ENCODE data around the gene PXK. TPM values are rescaled to one million over a fixed set of nuclear protein-coding genes. Genes with fewer than 3 reads are reported as not detected.

PXK gene
- total RNA-seq, 4 donors from 2014 or later: 28.2 to 35.3 (median 30.3) TPM

DNA sequence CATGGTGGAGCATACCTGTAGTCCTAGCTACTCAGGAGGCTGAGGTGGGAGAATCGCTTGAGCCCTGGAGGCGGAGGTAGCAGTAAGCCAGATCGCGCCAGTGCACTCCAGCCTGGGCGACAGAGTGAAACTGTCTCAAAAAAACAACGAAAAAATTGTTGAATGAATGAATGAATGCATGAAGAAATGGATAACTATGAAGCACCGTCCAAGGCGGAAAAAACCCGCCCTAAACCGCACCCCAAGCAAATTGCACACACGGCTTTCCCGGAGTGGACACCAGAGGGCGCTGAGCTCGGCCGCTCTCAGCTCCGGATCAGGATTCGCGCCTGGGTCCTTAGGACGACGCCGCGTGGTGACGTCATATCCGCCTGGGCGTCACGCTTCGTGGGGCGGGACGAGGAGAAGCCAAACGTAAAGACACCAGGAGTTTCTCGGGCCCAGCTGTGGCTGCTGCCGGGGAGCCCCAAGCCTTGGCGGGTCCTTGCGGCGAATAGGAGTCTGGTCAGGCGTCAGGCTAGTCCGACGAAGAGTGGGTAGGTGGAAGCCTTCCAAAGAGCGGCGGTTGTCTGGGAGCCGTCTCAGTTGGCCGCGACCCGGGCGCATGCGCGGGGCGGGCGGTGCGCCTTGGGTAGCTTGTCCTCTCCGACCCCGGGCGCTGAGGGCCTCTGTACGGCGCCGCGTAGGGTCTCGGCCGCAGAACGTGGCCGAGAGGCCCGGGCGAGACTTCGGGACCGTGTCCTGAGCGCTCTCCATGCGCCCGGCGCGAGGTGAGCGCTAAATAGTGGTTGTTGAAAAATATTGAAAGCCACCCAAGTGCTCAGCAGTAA, 26.6 kb upstream of the PXK start, which contains the start of the genes HTD2 and RPP14:
Gene HTD2 (plus strand): TSS at position 639 of the 830 bp plus-strand sequence. CDS start 11,094 bp downstream, outside the sequence.
Gene RPP14 (plus strand): TSS at position 364 of the 830 bp plus-strand sequence. CDS start 4,085 bp downstream, outside the sequence.
- Histone ChIP-seq H3K9me3 (no peaks in the 10 kb centered on the region), H3K36me3 (peaks cover 8 to 19% (median 11%) of the 10 kb centered on the region in 4 donors), H3K27me3 (peaks cover 0 to 5% (median 0%) of the 10 kb centered on the region in 4 donors), H3K4me1 (peaks cover 24 to 44% (median 38%) of the 10 kb centered on the region in 4 donors), H3K27ac (replicated peaks in 1 of 4) (peak within 1 kb of the TSS; percentile 96 to 97 (median 96)), H3K4me3 (peak within 1 kb of the TSS; percentile 73 to 87 (median 80))
- TF ChIP-seq EP300 (IDR thresholded peaks at IDR 0.05): no peak
- TF ChIP-seq POLR2A (IDR thresholded peaks at IDR 0.05; ENCODE audit: low read depth): peak; percentile 47
- TF ChIP-seq, protein P1, sequence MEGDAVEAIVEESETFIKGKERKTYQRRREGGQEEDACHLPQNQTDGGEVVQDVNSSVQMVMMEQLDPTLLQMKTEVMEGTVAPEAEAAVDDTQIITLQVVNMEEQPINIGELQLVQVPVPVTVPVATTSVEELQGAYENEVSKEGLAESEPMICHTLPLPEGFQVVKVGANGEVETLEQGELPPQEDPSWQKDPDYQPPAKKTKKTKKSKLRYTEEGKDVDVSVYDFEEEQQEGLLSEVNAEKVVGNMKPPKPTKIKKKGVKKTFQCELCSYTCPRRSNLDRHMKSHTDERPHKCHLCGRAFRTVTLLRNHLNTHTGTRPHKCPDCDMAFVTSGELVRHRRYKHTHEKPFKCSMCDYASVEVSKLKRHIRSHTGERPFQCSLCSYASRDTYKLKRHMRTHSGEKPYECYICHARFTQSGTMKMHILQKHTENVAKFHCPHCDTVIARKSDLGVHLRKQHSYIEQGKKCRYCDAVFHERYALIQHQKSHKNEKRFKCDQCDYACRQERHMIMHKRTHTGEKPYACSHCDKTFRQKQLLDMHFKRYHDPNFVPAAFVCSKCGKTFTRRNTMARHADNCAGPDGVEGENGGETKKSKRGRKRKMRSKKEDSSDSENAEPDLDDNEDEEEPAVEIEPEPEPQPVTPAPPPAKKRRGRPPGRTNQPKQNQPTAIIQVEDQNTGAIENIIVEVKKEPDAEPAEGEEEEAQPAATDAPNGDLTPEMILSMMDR (IDR thresholded peaks at IDR 0.05): peak; percentile 93 to 98 (median 97)
- TF ChIP-seq POLR2AphosphoS5 (IDR thresholded peaks at IDR 0.05): peak; percentile 91 to 94
- intact Hi-C loops (cut with DNase I): loop anchor here (2.0 to 10.0 kb wide), 2 partner anchors 69 to 301 kb away; partner anchors contain the start of genes ABHD6 and FLNB
- peak; percentile 100 for DNase-seq (ENCODE audit: extremely low spot score)
- WGBS: 8% methylated on average over 24 of the region's 71 CpGs

DNA sequence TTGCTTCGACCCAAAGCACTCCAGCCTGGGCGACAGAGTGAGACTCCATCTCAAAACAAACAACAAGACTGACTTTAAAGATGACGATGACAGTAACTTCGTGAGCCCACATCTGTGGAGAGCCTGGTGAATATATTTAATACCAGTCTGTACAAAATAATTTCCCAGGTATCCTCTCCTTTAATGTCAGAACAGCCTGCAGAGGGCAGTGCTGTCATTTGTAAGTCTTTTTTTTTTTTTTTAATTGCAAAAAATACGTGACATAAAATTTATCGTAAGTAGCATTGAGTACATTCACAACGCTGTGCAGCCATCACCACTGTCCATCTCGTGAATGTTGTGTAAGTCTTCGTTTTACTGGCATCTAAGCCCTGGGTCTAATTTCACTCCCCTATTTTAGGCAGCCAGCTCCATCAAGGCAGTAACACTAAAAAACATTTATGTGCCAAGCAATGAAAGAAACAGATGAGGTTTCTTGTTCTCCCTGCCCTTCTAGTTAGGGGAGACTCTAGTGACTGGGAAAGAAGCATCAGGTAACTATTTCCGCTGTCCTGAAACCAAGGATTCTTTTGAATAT, 25.0 kb upstream of the PXK start:
- WGBS: 27% methylated on average over 10 of the region's 10 CpGs
- Histone ChIP-seq H3K27ac (replicated peaks in 1 of 4) (peak overlapping the region; percentile 96 to 97 (median 96)), H3K27me3 (peaks cover 0 to 1% (median 0%) of the 10 kb centered on the region in 4 donors), H3K9me3 (no peaks in the 10 kb centered on the region), H3K4me1 (peaks cover 24 to 44% (median 40%) of the 10 kb centered on the region in 4 donors), H3K4me3 (peak overlapping the region; percentile 73 to 87 (median 80)), H3K36me3 (peaks cover 24 to 36% (median 27%) of the 10 kb centered on the region in 4 donors)
- intact Hi-C loops (cut with DNase I): loop anchor here (2.0 to 10.0 kb wide), 2 partner anchors 71 to 303 kb away; partner anchors contain the start of genes ABHD6 and FLNB
- no peak for TF ChIP-seq POLR2AphosphoS5 (IDR thresholded peaks at IDR 0.05)
- TF ChIP-seq, protein P1 (IDR thresholded peaks at IDR 0.05): peak; percentile 29 to 53 (median 52)
- TF ChIP-seq EP300 (IDR thresholded peaks at IDR 0.05): no peak
- no peak for DNase-seq (ENCODE audit: extremely low spot score)

DNA sequence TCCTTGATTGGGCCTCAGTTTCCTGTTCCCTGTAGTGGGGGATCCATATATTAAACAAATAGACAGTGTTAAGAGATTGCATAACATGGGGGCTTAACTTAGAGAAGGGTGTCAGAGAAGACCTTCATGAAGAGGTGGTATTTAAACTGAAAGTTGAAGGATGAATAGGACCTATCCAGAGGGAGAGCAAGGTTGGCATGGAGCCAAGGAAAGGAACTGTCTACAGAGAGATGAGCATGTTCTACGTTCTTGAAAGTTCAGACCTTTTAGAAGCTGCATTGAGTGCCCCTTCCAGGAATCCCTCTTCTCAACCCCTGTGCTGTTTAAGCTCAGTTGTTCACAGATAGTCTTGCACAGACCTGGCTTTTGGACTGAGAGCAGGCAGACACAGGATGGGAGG, 24.0 kb upstream of the PXK start:
- peak overlapping the region; percentile 96 to 97 (median 96) for H3K27ac ChIP-seq (replicated peaks in 1 of 4)
- H3K27me3 ChIP-seq: no peaks in the 10 kb centered on the region
- no peaks in the 10 kb centered on the region for H3K9me3 ChIP-seq
- H3K4me1 ChIP-seq: peaks cover 24 to 50% (median 43%) of the 10 kb centered on the region in 4 donors
- intact Hi-C loops (cut with DNase I): loop anchor here (10.0 kb wide), 1 partner anchor 304 kb away; the partner anchor contains the start of gene FLNB
- peak overlapping the region in 2 of 4 donors; percentile 5 to 23 for H3K4me3 ChIP-seq
- TF ChIP-seq POLR2A (IDR thresholded peaks at IDR 0.05; ENCODE audit: low read depth): no peak
- WGBS: 21% methylated on average over 1 of the region's 1 CpG
- no peak for DNase-seq (ENCODE audit: extremely low spot score)
- H3K36me3 ChIP-seq: peaks cover 31 to 46% (median 36%) of the 10 kb centered on the region in 4 donors

DNA sequence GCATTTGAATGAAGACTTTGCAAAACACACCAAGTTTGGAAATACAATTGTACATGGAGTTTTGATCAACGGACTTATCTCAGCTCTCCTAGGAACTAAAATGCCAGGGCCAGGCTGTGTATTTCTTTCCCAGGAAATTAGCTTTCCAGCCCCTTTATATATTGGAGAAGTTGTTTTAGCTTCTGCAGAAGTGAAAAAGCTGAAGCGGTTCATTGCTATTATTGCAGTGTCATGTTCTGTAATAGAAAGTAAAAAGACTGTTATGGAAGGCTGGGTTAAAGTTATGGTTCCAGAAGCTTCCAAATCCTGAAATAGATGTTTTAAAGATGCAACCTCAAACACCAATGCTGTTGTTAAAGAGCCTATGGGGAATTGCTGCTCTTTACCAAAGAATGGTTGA, 14.9 kb upstream of the PXK start:
- peaks cover 0 to 20% (median 7%) of the 10 kb centered on the region in 4 donors for H3K4me1 ChIP-seq
- H3K27ac ChIP-seq (replicated peaks in 1 of 4): no peak overlapping the region
- TF ChIP-seq, protein P1 (IDR thresholded peaks at IDR 0.05): no peak
- TF ChIP-seq POLR2AphosphoS5 (IDR thresholded peaks at IDR 0.05): no peak
- TF ChIP-seq EP300 (IDR thresholded peaks at IDR 0.05): no peak
- no peak for TF ChIP-seq POLR2A (IDR thresholded peaks at IDR 0.05; ENCODE audit: low read depth)
- no peak for DNase-seq (ENCODE audit: extremely low spot score)
- no peaks in the 10 kb centered on the region for H3K27me3 ChIP-seq
- no peaks in the 10 kb centered on the region for H3K9me3 ChIP-seq
- peaks cover 48 to 72% (median 61%) of the 10 kb centered on the region in 4 donors for H3K36me3 ChIP-seq
- WGBS: 69% methylated on average over 2 of the region's 2 CpGs
- H3K4me3 ChIP-seq: no peak overlapping the region
- intact Hi-C loops (cut with DNase I): no loop called here
